Measurements from ENCODE around the gene TMUB1.

DNA sequence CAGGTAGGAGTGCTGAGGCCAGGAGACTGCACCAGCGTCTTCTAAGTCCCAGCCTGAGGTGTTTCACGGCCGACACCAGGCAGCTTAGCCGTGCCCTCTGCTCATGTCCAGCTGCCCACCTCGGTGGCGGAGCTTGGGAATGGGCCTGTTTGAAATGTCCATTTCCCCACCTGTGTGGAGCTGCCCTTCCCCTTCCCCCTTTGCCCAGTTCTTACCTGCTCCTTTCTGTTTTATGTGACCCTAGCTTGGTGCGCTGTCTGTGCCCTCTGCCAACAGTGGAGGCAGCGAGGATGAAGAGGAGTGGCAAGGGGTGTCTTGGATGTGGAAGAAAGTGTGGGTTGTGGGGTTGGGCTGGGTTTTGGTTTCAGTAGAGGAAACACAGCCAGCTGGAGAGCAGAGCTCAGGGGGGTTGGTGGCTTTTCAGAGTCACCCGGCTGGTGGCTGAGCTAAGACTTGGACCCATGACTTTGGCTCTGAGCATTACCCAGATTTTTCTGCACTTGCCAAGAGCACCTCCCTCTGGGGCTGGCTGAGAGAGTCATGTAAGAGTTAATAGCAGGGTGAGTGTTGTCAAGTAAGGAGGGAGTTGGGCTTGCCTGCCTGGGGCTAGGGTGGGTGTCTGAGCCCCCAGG, 46.8 kb upstream of the TMUB1 start:
- TF ChIP-seq CTCF (conservative IDR thresholded peaks at IDR 0.05; ENCODE audit: low read length) (no peak), EZH2phosphoT487 (IDR thresholded peaks at IDR 0.05; ENCODE audit: borderline replicate concordance) (no peak)
